Measurements from ENCODE around the gene SELP. TPM values are rescaled to one million over a fixed set of nuclear protein-coding genes. Genes with fewer than 3 reads are reported as not detected.

The SELP gene
- total and polyA plus RNA-seq, 4 donors, result 1.7 to 8.1 (median 2.4) TPM

DNA sequence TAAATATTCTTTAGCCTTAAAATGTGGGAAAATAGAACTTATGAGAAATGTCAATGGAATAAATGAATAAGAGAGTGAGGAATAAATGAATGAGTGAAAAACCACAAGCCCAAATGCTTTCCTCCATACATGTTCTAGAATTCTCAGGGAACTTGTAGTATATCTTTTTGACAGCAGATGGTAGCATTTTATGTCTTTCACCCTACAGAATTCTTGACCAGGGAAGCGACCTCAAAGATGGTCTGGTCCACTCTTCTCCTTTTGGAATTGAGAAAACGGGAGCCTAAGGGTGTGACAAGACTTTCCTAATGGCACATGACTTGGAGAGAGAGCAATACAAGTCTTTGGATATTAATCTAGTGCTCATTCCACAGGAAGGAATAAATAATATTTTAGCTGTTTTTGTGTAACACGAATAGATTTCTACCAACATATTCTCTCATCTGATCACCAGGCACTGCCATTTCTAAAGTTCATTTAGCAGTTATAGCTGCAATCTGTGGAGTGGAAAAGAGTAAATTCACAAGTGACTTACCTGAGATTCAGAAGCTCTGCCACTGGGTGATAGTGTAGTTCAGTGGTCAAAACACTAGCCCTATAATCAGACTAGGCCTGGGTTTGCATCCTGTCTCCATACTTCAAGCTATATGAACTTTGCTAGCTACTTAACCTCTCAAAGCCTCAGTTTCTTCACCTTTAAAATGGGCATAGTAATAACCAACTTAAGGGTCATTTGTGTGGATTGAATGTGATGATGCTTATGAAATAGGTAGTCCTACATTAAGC is 28.6 kb downstream of the SELP start:
- H3K27me3 ChIP-seq (ENCODE audit: control insufficient read depth in 4 of 4, insufficient read depth in 4 of 4, low read length in 3 of 4), result no peaks in the 10 kb centered on the region
- peaks cover 0 to 6% (median 2%) of the 10 kb centered on the region in 4 donors for H3K4me1 ChIP-seq (ENCODE audit: control insufficient read depth in 4 of 4, insufficient read depth in 4 of 4, low read length in 3 of 4)
- TF ChIP-seq FOXA1 (IDR thresholded peaks at IDR 0.05) (no peak), HNF4G (IDR thresholded peaks at IDR 0.05) (no peak), GABPA (IDR thresholded peaks at IDR 0.05 in 1 of 2, conservative IDR thresholded peaks at IDR 0.05 in 1 of 2) (no peak), SP1 (IDR thresholded peaks at IDR 0.05) (no peak), RAD21 (IDR thresholded peaks at IDR 0.05) (peak; percentile 86 to 88), TAF1 (conservative IDR thresholded peaks at IDR 0.05) (no peak), HNF4A (conservative IDR thresholded peaks at IDR 0.05) (no peak), JUND (IDR thresholded peaks at IDR 0.05) (no peak), EGR1 (IDR thresholded peaks at IDR 0.05; ENCODE audit: low read depth in 2 of 2) (no peak), RXRA (IDR thresholded peaks at IDR 0.05) (no peak), NR2F2 (IDR thresholded peaks at IDR 0.05) (no peak), FOXA2 (IDR thresholded peaks at IDR 0.05) (no peak), YY1 (IDR thresholded peaks at IDR 0.05) (no peak)
- TF ChIP-seq, protein P1, sequence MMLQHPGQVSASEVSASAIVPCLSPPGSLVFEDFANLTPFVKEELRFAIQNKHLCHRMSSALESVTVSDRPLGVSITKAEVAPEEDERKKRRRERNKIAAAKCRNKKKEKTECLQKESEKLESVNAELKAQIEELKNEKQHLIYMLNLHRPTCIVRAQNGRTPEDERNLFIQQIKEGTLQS (IDR thresholded peaks at IDR 0.05), result no peak
- TF ChIP-seq, protein P2, sequence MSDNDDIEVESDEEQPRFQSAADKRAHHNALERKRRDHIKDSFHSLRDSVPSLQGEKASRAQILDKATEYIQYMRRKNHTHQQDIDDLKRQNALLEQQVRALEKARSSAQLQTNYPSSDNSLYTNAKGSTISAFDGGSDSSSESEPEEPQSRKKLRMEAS (IDR thresholded peaks at IDR 0.05), result no peak
- TF ChIP-seq, protein P3, sequence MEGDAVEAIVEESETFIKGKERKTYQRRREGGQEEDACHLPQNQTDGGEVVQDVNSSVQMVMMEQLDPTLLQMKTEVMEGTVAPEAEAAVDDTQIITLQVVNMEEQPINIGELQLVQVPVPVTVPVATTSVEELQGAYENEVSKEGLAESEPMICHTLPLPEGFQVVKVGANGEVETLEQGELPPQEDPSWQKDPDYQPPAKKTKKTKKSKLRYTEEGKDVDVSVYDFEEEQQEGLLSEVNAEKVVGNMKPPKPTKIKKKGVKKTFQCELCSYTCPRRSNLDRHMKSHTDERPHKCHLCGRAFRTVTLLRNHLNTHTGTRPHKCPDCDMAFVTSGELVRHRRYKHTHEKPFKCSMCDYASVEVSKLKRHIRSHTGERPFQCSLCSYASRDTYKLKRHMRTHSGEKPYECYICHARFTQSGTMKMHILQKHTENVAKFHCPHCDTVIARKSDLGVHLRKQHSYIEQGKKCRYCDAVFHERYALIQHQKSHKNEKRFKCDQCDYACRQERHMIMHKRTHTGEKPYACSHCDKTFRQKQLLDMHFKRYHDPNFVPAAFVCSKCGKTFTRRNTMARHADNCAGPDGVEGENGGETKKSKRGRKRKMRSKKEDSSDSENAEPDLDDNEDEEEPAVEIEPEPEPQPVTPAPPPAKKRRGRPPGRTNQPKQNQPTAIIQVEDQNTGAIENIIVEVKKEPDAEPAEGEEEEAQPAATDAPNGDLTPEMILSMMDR (IDR thresholded peaks at IDR 0.05; ENCODE audit: low read depth, low read length, missing input control), result peak; percentile 58
- TF ChIP-seq, protein P4, sequence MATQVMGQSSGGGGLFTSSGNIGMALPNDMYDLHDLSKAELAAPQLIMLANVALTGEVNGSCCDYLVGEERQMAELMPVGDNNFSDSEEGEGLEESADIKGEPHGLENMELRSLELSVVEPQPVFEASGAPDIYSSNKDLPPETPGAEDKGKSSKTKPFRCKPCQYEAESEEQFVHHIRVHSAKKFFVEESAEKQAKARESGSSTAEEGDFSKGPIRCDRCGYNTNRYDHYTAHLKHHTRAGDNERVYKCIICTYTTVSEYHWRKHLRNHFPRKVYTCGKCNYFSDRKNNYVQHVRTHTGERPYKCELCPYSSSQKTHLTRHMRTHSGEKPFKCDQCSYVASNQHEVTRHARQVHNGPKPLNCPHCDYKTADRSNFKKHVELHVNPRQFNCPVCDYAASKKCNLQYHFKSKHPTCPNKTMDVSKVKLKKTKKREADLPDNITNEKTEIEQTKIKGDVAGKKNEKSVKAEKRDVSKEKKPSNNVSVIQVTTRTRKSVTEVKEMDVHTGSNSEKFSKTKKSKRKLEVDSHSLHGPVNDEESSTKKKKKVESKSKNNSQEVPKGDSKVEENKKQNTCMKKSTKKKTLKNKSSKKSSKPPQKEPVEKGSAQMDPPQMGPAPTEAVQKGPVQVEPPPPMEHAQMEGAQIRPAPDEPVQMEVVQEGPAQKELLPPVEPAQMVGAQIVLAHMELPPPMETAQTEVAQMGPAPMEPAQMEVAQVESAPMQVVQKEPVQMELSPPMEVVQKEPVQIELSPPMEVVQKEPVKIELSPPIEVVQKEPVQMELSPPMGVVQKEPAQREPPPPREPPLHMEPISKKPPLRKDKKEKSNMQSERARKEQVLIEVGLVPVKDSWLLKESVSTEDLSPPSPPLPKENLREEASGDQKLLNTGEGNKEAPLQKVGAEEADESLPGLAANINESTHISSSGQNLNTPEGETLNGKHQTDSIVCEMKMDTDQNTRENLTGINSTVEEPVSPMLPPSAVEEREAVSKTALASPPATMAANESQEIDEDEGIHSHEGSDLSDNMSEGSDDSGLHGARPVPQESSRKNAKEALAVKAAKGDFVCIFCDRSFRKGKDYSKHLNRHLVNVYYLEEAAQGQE (IDR thresholded peaks at IDR 0.05), result no peak
- H3K4me3 ChIP-seq (ENCODE audit: low read depth in 1 of 3, low read length in 3 of 3), result no peak overlapping the region
- H3K9ac ChIP-seq (ENCODE audit: low read depth in 1 of 2, low read length in 2 of 2), result no peak overlapping the region
- no peak overlapping the region for H3K27ac ChIP-seq (ENCODE audit: low read depth in 1 of 2, low read length in 2 of 2)
- no peak for DNase-seq (ENCODE audit: low spot score)
- H3K36me3 ChIP-seq (ENCODE audit: control insufficient read depth in 4 of 4, insufficient read depth in 3 of 4, low read depth in 1 of 4, low read length in 3 of 4), result no peaks in the 10 kb centered on the region
- no peaks in the 10 kb centered on the region for H3K9me3 ChIP-seq (ENCODE audit: control insufficient read depth in 4 of 4, low read length in 3 of 4)
- WGBS, result 36% methylated on average over 3 of the region's 3 CpGs

Measured in liver (tissue), 9 donors.